Measurements from ENCODE around the gene GJA5. TPM values are rescaled to one million over a fixed set of nuclear protein-coding genes. Genes with fewer than 3 reads are reported as not detected.

GJA5 gene
- total and polyA plus RNA-seq, 9 donors = 1.4 to 27.5 (median 6.8) TPM

GRCh38 chr1:147719711-147720225 is 40.6 kb downstream of the GJA5 start:
- Histone ChIP-seq H3K4me1 (ENCODE audit: insufficient read depth) (no peaks in the 10 kb centered on the region), H3K4me3 (no peak overlapping the region), H3K9me3 (no peaks in the 10 kb centered on the region), H3K36me3 (no peaks in the 10 kb centered on the region), H3K27me3 (no peaks in the 10 kb centered on the region), H3K27ac (no peak overlapping the region)
- no peak for TF ChIP-seq EP300 (IDR thresholded peaks at IDR 0.05)
- TF ChIP-seq CTCF (IDR thresholded peaks at IDR 0.05) = no peak
- no peak for TF ChIP-seq POLR2A (IDR thresholded peaks at IDR 0.05)
- no peak for DNase-seq
- 55 to 87% (median 72%) methylated on average over 7 of the region's 7 CpGs for WGBS, 3 donors
- intact Hi-C loops (cut with DNase I) = loop anchor here in 1 of 4 donors (5.0 kb wide), 1 partner anchor 173 kb away; no protein-coding TSS in a partner anchor

GRCh38 chr1:147719029-147719698 is 41.2 kb downstream of the GJA5 start:
- no peaks in the 10 kb centered on the region for H3K27me3 ChIP-seq
- 83 to 85% (median 83%) methylated on average over 7 of the region's 7 CpGs for WGBS, 3 donors
- H3K36me3 ChIP-seq = no peaks in the 10 kb centered on the region
- TF ChIP-seq POLR2A (IDR thresholded peaks at IDR 0.05) (no peak), CTCF (IDR thresholded peaks at IDR 0.05) (no peak), EP300 (IDR thresholded peaks at IDR 0.05) (no peak)
- no peak overlapping the region for H3K4me3 ChIP-seq
- intact Hi-C loops (cut with DNase I) = no loop called here
- no peak overlapping the region for H3K27ac ChIP-seq
- H3K9me3 ChIP-seq = no peaks in the 10 kb centered on the region
- no peak for DNase-seq
- no peaks in the 10 kb centered on the region for H3K4me1 ChIP-seq (ENCODE audit: insufficient read depth)

GRCh38 chr1:147717706-147718097 is 42.7 kb downstream of the GJA5 start:
- H3K27me3 ChIP-seq = no peaks in the 10 kb centered on the region
- WGBS, 3 donors = 61 to 72% (median 69%) methylated on average over 4 of the region's 4 CpGs
- intact Hi-C loops (cut with DNase I) = no loop called here
- no peaks in the 10 kb centered on the region for H3K9me3 ChIP-seq
- H3K4me1 ChIP-seq (ENCODE audit: insufficient read depth) = no peaks in the 10 kb centered on the region
- TF ChIP-seq CTCF (IDR thresholded peaks at IDR 0.05) (no peak), POLR2A (IDR thresholded peaks at IDR 0.05) (no peak), EP300 (IDR thresholded peaks at IDR 0.05) (no peak)
- no peaks in the 10 kb centered on the region for H3K36me3 ChIP-seq
- DNase-seq = no peak
- H3K4me3 ChIP-seq = no peak overlapping the region
- H3K27ac ChIP-seq = no peak overlapping the region

- Histone ChIP-seq H3K27ac (no peak overlapping the region), H3K36me3 (no peaks in the 10 kb centered on the region), H3K9me3 (no peaks in the 10 kb centered on the region), H3K4me3 (no peak overlapping the region), H3K4me1 (ENCODE audit: insufficient read depth) (no peaks in the 10 kb centered on the region), H3K27me3 (no peaks in the 10 kb centered on the region)
- DNase-seq = no peak
- intact Hi-C loops (cut with DNase I) = no loop called here
- no peak for TF ChIP-seq EP300 (IDR thresholded peaks at IDR 0.05)
- no peak for TF ChIP-seq POLR2A (IDR thresholded peaks at IDR 0.05)
- TF ChIP-seq CTCF (IDR thresholded peaks at IDR 0.05) = no peak
- WGBS, 3 donors = 69 to 84% (median 80%) methylated on average over 6 of the region's 6 CpGs
Measured at GRCh38 chr1:147717051-147717705, 43.2 kb downstream of the GJA5 start.
